B cell (primary cell): Measurements from ENCODE around the gene ANTXR1. TPM values are rescaled to one million over a fixed set of nuclear protein-coding genes. Genes with fewer than 3 reads are reported as not detected.

Experiments used
- ATAC-seq: fragments of 200-7000 bp; cut with Tn5 transposase; one replicate; pipeline ENCODE4 v1.10.0; 2021; ENCODE audit warnings: low read depth, mild to moderate bottlenecking, moderate number of reproducible peaks, moderate library complexity
- CTCF ChIA-PET: fragments of 350-600 bp; sonication (Branson Sonifier 250); formaldehyde crosslinking; loops from one replicate; lab custom pipeline; 2021; ENCODE audit warnings: antibody characterized with exemption, inconsistent platforms; lab: Charles Lee
- POLR2A ChIA-PET: fragments of 350-600 bp; sonication (Branson Sonifier 250); formaldehyde crosslinking; loops from one replicate; lab custom pipeline; 2021; ENCODE audit warnings: antibody characterized with exemption; lab: Charles Lee
- DNase-seq: peaks from one replicate; pipeline ENCODE4 v3.0.0; 2013
- H2AFZ ChIP-seq: 2 replicates; pipeline ENCODE4 v1.6.1; 2012; ENCODE audit warnings: mild to moderate bottlenecking, low read depth, low read length; ENCODE audit not compliant: insufficient read depth, poor library complexity, severe bottlenecking
- H3K27ac ChIP-seq, 2 donors: 1 replicate in 1 of 2; 2 replicates in 1 of 2; pipeline ENCODE4 v1.5.1; 2012 to 2013; ENCODE audit warnings: low read length in 2 of 2, mild to moderate bottlenecking in 2 of 2, moderate library complexity in 1 of 2
- H3K27me3 ChIP-seq, 4 experiments: fragments of 200-600 bp in 1 of 4; sonication (generic) in 1 of 4; replicated peaks in 1 of 4; 1 replicate in 2 of 4; 2 replicates in 2 of 4; pipeline versions ENCODE4 v1.6.1 to v1.7.0; 2013 to 2016; ENCODE audit warnings: low read length in 3 of 4, mild to moderate bottlenecking in 2 of 4, mixed read lengths in 1 of 4, moderate library complexity in 1 of 4; ENCODE audit not compliant: insufficient read depth in 4 of 4, control insufficient read depth in 3 of 4; ENCODE audit errors: control extremely low read depth in 1 of 4
- H3K36me3 ChIP-seq, 2 experiments: replicated peaks in 1 of 2; 1 replicate in 1 of 2; 2 replicates in 1 of 2; pipeline versions ENCODE4 v1.6.1 to v1.7.1; 2013; ENCODE audit warnings: low read length in 1 of 2; ENCODE audit not compliant: insufficient read depth in 2 of 2, control insufficient read depth in 1 of 2; ENCODE audit errors: control extremely low read depth in 1 of 2, extremely low read depth in 1 of 2
- H3K4me1 ChIP-seq, 2 donors: fragments of 200-600 bp in 1 of 2; sonication (generic) in 1 of 2; 1 replicate in 1 of 2; 2 replicates in 1 of 2; pipeline versions ENCODE4 v1.5.1 to v1.6.1; 2013 to 2017; ENCODE audit warnings: low read length in 2 of 2; ENCODE audit not compliant: control insufficient read depth in 2 of 2, insufficient read depth in 2 of 2
- H3K4me2 ChIP-seq: replicated peaks from 2 replicates; pipeline ENCODE3; 2012; ENCODE audit warnings: mild to moderate bottlenecking, low read depth, low read length; ENCODE audit not compliant: poor library complexity, severe bottlenecking
- H3K4me3 ChIP-seq, 5 experiments: fragments of 200-600 bp in 1 of 5; sonication (generic) in 1 of 5; 1 replicate in 3 of 5; 2 replicates in 2 of 5; pipeline versions ENCODE4 v1.5.1 to v1.7.0; 2011 to 2016; ENCODE audit warnings: low read length in 4 of 5, mild to moderate bottlenecking in 4 of 5, low read depth in 2 of 5, control low read depth in 1 of 5, moderate library complexity in 1 of 5; ENCODE audit not compliant: insufficient read depth in 1 of 5; ENCODE audit errors: control extremely low read depth in 1 of 5, extremely low read depth in 1 of 5
- H3K79me2 ChIP-seq: fragments of 200-600 bp; sonication (generic); one replicate; pipeline ENCODE4 v1.6.0; 2016; ENCODE audit warnings: low read length; ENCODE audit not compliant: control insufficient read depth, insufficient read depth
- H3K9ac ChIP-seq: fragments of 200-600 bp; sonication (generic); 2 replicates; pipeline ENCODE4 v1.6.1; 2017; ENCODE audit warnings: mild to moderate bottlenecking, low read length, moderate library complexity
- H3K9me3 ChIP-seq, 3 donors: one replicate each; pipeline versions ENCODE4 v1.6.1 to v1.7.1; 2013; ENCODE audit warnings: low read length in 2 of 3; ENCODE audit not compliant: control insufficient read depth in 2 of 3, insufficient read depth in 1 of 3; ENCODE audit errors: control extremely low read depth in 1 of 3
- H4K20me1 ChIP-seq: 2 replicates; pipeline ENCODE4 v1.6.0; 2012; ENCODE audit warnings: mild to moderate bottlenecking, low read length; ENCODE audit not compliant: insufficient read depth, control insufficient read depth, poor library complexity, severe bottlenecking
- H3K27ac Mint-ChIP-seq: one replicate; pipeline ENCODE4 v1.8.0; 2021; ENCODE audit warnings: mixed read lengths
- H3K27me3 Mint-ChIP-seq: one replicate; pipeline ENCODE4 v1.8.0; 2021; ENCODE audit warnings: mixed read lengths
- H3K4me1 Mint-ChIP-seq: one replicate; pipeline ENCODE4 v1.8.0; 2021; ENCODE audit warnings: mixed read lengths
- H3K4me3 Mint-ChIP-seq: one replicate; pipeline ENCODE4 v1.8.0; 2021; ENCODE audit warnings: mixed read lengths
- H3K9me3 Mint-ChIP-seq: one replicate; pipeline ENCODE4 v1.8.0; 2022; ENCODE audit warnings: mixed read lengths; ENCODE audit not compliant: insufficient read depth
- CTCF ChIP-seq: fragments of 200-600 bp; IDR thresholded peaks from one replicate; pipeline ENCODE4 v1.8.0; 2022; ENCODE audit warnings: antibody characterized with exemption, mild to moderate bottlenecking
- EZH2 ChIP-seq: IDR thresholded peaks from 2 replicates; pipeline ENCODE4 v1.6.1; 2012; ENCODE audit warnings: borderline replicate concordance, low read depth, mild to moderate bottlenecking, moderate library complexity, low read length; ENCODE audit not compliant: insufficient read depth, poor library complexity, severe bottlenecking
- WGBS: methylation state at CpG from one replicate; pipeline ENCODE4 v1.1.5; 2013; ENCODE audit warnings: missing lambda C conversion rate; ENCODE audit not compliant: insufficient coverage; 5-methylcytosine and 5-hydroxymethylcytosine counted together
- intact Hi-C: fragments of 100-400 bp; cut with micrococcal nuclease; formaldehyde crosslinking; loops from one replicate; pipeline ENCODE4 v1.10.0; 2022
- polyA plus RNA-seq: library from polyadenylated mRNA; depleted of rRNA; stranded (reverse); fragments of >200 nt; gene quantifications from 2 replicates; pipeline ENCODE4 v1.2.3, GENCODE V29; 2012
- total RNA-seq, 2 donors: library from RNA; stranded (reverse); fragments of 120-200 nt in 1 of 2; gene quantifications; 1 replicate in 1 of 2; 2 replicates in 1 of 2; pipeline versions ENCODE4 v1.2.3 to v1.2.4, GENCODE V29; 2013 to 2022

The ANTXR1 gene
- total and polyA plus RNA-seq, 2 donors (not counting 1 experiment from before 2014, with no cell fraction given), result not detected

GRCh38 chr2:69036926-69037325 is 23.9 kb downstream of the ANTXR1 start:
- H3K4me3 Mint-ChIP-seq, result no peak overlapping the region

DNA sequence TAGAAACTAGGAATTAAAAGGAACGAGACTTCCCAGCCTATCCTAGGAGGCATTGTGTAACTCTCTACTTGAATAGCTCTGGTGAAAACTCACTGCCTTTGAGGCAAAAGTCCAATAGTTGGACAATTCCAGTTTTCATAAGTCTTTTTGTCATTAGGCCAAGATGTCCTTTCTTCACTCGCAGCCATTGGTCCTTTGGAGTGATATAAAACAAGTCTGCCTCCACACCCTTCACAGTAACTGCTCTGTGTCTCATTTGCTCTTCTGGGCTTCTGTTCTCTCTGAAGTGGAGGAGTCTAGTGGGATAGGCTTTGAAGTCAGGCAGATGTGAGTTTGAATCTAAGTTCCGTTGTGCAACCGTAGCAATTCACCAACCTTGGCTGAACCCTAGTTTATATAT is 28.2 kb downstream of the ANTXR1 start:
- Mint-ChIP-seq H3K9me3 (no peaks in the 10 kb centered on the region), H3K4me1 (no peaks in the 10 kb centered on the region), H3K27ac (no peak overlapping the region), H3K27me3 (peaks cover 31% of the 10 kb centered on the region), H3K4me3 (no peak overlapping the region)
- H3K4me1 ChIP-seq, result no peaks in the 10 kb centered on the region
- no peaks in the 10 kb centered on the region for H3K79me2 ChIP-seq
- CTCF ChIA-PET, result no interaction called here
- intact Hi-C loops, result no loop called here
- H2AFZ ChIP-seq, result no peak overlapping the region
- no peak overlapping the region for H3K27ac ChIP-seq
- DNase-seq (no peak), ATAC-seq (no peak)
- no peaks in the 10 kb centered on the region for H3K9me3 ChIP-seq
- H3K36me3 ChIP-seq, result no peaks in the 10 kb centered on the region
- no peak overlapping the region for H3K4me2 ChIP-seq
- POLR2A ChIA-PET, result no interaction called here
- no peak for TF ChIP-seq EZH2
- H4K20me1 ChIP-seq, result no peaks in the 10 kb centered on the region
- no peak overlapping the region for H3K4me3 ChIP-seq
- WGBS, result 100% methylated on average over 2 of the region's 4 CpGs
- H3K9ac ChIP-seq, result no peak overlapping the region
- peaks cover 0 to 9% (median 6%) of the 10 kb centered on the region in 4 experiments for H3K27me3 ChIP-seq

More at GRCh38 chr2:69036926-69037325, 23.9 kb downstream of the ANTXR1 start:
- no peak for TF ChIP-seq EZH2
- no peak for TF ChIP-seq CTCF
- no peak overlapping the region for H3K9ac ChIP-seq
- no peak overlapping the region for H3K4me2 ChIP-seq
- H2AFZ ChIP-seq, result no peak overlapping the region
- H3K4me1 Mint-ChIP-seq, result no peaks in the 10 kb centered on the region
- WGBS, result 82% methylated on average over 1 of the region's 4 CpGs
- peaks cover 37% of the 10 kb centered on the region for H3K27me3 Mint-ChIP-seq
- ChIA-PET CTCF (no interaction called here), POLR2A (no interaction called here)
- intact Hi-C loops, result no loop called here
- no peak for DNase-seq
- no peak overlapping the region for H3K27ac Mint-ChIP-seq
- H3K27me3 ChIP-seq, result peaks cover 0 to 6% (median 3%) of the 10 kb centered on the region in 4 experiments
- no peaks in the 10 kb centered on the region for H3K9me3 ChIP-seq
- H3K4me1 ChIP-seq, result no peaks in the 10 kb centered on the region
- ATAC-seq, result no peak
- H4K20me1 ChIP-seq, result no peaks in the 10 kb centered on the region
- H3K79me2 ChIP-seq, result no peaks in the 10 kb centered on the region
- H3K9me3 Mint-ChIP-seq, result no peaks in the 10 kb centered on the region
- no peak overlapping the region for H3K4me3 ChIP-seq
- H3K36me3 ChIP-seq, result no peaks in the 10 kb centered on the region
- H3K27ac ChIP-seq, result no peak overlapping the region
